Stimulated activated CD4-positive, alpha-beta T cell treated with anti-CD3 and anti-CD28 coated beads, Interleukin-4, amount 100 ng/mL, for 24 hours (primary cell): Measurements from ENCODE around the gene CNFN.
"Not testable (repeated sequence)": the region's sequence is repeated elsewhere in the genome, so short reads cannot be mapped to it uniquely, and the experiment has no call there.

Experiments used
- DNase-seq: peaks from one replicate; pipeline ENCODE4 v3.0.0-alpha.2; 2020

CNFN gene

GRCh38 chr19:42348211-42348610 lies 41.9 kb downstream of the CNFN start:
- no peak for DNase-seq

GRCh38 chr19:42345191-42345812 lies 44.8 kb downstream of the CNFN start:
- no peak for DNase-seq

GRCh38 chr19:42344336-42344893 lies 45.7 kb downstream of the CNFN start:
- DNase-seq, result no peak

DNA sequence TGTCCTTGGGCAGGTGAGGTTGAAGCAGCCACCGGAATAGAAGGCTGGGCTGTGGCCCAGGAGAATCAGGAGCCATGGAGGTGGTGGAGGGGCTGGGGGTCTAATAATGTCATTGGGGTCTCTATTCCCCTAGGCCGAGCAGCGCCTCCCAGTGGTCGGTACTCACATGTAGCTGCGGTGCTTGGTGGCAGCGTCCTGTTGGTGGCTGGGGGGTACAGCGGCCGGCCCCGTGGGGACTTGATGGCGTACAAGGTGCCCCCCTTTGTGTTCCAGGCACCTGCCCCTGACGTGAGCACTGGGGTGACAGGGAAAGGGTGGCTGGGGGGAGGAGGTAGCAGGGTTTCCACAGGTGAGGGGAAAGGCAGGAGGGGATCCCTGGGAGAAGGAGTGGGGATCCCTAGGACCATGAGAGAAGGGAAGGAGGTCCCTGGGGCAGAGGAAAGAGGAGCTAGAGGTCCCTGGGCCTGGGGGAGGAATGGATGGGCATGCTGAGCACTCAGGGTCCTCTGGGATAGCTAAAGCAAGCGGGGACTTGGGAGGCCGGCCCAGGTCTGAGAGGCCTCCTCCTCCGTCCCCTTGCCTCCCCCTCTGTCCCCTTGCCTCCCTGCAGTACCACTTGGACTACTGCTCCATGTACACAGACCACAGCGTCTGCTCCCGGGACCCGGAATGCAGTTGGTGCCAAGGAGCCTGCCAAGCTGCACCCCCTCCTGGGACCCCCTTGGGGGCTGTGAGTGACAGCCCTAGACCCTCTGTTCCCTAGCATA lies 46.6 kb downstream of the CNFN start:
- DNase-seq, result no peak

DNA sequence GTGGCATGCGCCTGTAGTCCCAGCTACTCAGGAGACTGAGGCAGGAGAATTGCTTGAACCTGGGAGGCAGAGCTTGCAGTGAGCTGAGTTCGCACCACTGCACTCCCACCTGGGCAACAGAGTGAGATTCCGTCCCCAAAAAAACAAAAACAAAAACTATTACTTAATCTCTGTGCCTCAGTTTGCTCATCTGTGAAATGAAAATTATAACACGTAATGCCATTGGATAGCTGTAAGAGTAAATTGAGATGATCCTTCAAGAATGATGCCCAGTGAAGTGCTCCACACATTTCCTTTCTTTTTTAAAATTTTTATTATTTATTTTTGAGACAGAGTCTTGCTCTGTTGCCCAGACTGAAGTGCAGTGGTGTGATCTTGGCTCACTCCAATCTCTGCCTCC lies 50.2 kb downstream of the CNFN start:
- DNase-seq, result not testable (repeated sequence)

DNA sequence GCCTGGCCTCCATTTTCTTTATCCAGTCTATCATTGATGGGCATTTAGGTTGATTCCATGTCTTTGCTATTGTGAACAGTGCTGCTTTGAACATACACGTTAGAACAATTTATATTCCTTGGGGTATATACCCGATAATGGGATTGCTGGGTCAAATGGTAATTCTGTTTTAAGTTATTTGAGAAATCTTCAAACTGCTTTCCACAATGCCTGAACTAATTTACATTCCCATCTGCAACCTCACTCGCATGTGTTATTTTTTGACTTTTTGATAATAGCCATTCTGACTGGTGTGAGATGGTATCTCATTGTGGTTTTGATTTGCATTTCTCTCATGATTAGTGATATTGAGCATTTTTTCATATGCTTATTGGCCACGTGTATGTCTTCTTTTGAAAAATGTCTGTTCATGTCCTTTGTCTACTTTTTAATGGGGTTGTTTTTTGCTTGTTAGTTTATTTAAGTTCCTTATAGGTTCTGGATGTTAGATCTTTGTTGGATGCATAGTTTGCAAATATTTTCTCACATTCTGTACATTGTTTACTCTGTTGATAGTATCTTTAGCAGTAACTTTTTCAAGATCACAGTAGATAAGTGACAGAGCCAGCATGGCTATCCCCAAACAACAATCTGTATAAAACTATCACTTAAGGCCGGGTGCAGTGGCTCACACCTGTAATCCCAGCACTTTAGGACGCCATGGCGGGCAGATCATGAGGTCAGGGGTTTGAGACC lies 50.8 kb downstream of the CNFN start:
- not testable (repeated sequence) for DNase-seq
